ENCODE data around the gene ARHGEF3. TPM values are rescaled to one million over a fixed set of nuclear protein-coding genes. Genes with fewer than 3 reads are reported as not detected.

The ARHGEF3 gene
- total RNA-seq, 1 experiment from 2014 or later = 1.3 TPM

DNA sequence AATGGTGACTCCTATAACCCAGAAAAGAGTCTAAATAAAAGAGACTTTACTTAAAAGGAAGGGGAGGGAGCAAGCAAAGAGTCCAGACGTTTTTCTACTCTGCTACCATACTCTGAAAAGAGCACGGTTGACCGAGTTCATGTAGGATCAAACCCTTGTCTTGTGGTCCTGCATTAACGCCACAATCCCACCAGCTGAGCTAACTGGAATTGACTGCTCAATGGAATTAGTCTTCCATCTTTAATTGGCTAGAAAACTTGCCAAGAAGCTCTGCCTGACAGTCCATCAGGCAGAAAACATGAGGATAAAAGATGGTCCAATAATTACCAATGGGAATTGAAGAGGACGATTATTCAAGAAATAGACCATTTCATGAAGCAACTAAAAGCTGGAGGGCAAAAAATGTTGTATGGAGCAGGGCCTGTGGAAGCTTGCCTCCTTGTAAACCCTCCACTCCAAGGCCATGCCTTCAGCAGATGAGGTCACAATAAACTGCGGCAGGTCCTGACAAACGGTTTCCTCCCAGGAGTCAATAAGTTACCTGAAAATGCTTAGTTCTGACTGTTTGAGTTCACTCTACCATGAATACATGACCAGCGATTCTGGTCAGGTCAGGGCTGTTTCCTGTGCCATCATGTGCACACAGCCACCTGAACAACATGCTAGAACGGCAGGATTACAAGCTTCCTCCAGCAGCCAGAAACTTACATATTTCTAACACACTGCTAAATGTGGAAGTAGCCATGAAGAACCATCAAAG lies 35.6 kb upstream of the ARHGEF3 start:
- intact Hi-C loops (cut with micrococcal nuclease; ENCODE audit: unreplicated experiment) = no loop called here
- BruUV-seq (replicated peaks) = no TSS peak
- Histone ChIP-seq H3K27me3 (replicated peaks; ENCODE audit: insufficient read depth, low read depth, low read length, poor library complexity) (no peaks in the 10 kb centered on the region), H3K4me1 (ENCODE audit: insufficient read depth, low read length, poor library complexity, severe bottlenecking) (no peaks in the 10 kb centered on the region), H3K4me3 (ENCODE audit: low read depth, low read length, poor library complexity, severe bottlenecking) (no peak overlapping the region), H3K27ac (ENCODE audit: low read depth, low read length, poor library complexity, severe bottlenecking) (no peak overlapping the region), H3K36me3 (ENCODE audit: insufficient read depth, low read length, poor library complexity, severe bottlenecking) (no peaks in the 10 kb centered on the region), H3K9me3 (ENCODE audit: low read depth, low read length, poor library complexity, severe bottlenecking) (no peaks in the 10 kb centered on the region)
- no peak for TF ChIP-seq EZH2 (IDR thresholded peaks at IDR 0.05; ENCODE audit: borderline replicate concordance, low read depth, low read length, poor library complexity, severe bottlenecking)
- TF ChIP-seq, protein P1, sequence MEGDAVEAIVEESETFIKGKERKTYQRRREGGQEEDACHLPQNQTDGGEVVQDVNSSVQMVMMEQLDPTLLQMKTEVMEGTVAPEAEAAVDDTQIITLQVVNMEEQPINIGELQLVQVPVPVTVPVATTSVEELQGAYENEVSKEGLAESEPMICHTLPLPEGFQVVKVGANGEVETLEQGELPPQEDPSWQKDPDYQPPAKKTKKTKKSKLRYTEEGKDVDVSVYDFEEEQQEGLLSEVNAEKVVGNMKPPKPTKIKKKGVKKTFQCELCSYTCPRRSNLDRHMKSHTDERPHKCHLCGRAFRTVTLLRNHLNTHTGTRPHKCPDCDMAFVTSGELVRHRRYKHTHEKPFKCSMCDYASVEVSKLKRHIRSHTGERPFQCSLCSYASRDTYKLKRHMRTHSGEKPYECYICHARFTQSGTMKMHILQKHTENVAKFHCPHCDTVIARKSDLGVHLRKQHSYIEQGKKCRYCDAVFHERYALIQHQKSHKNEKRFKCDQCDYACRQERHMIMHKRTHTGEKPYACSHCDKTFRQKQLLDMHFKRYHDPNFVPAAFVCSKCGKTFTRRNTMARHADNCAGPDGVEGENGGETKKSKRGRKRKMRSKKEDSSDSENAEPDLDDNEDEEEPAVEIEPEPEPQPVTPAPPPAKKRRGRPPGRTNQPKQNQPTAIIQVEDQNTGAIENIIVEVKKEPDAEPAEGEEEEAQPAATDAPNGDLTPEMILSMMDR (conservative IDR thresholded peaks at IDR 0.05; ENCODE audit: low read depth, low read length) = no peak
- CTCF ChIA-PET = no interaction called here
- DNase-seq (ENCODE audit: low spot score) = no peak
- POLR2A ChIA-PET (ENCODE audit: low non-redundant PET) = no interaction called here

DNA sequence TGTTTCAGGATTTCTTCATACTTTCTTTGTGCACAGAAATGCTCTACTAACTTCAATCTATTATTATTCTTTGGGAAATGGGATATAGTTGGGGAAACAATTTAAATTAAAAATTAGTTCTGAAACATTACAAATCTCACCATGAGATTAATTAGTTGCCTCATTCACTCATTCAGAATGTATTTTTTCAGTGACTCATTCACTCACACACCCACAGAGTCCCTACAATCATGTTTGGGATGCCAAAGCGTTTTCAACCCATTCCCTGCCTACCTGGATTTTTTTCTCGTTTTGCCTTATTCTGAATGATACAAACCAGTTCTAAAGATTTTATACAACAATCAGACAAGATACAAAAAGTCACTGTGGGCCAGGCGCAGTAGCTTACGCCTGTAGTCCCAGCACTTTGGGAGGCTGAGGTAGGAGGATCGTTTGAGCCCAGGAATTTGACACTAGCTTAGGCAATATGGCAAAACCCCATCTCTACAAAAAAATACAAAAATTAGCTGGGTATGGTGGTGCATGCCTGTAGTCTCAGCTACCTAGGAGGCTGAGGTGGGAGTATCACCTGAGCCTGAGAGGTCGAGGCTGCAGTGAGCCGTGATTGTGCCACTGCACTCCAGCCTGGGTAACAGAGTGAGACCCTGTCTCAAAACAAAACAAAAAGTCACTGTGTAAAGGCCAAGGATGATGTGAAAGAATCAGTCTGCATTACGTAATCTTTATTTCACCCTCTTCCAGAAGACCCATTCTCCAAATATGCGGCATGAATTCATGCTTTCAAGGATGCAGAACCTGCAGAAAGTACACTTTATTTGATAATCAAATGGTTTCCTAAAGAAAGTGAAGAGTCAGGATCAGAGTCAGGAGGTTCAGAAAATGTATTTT lies 34.8 kb upstream of the ARHGEF3 start:
- ChIA-PET POLR2A (ENCODE audit: low non-redundant PET) (interaction anchor here (0.6 kb wide), 1 partner anchor 1206 kb away, joined by 12 read pairs; no protein-coding TSS in a partner anchor), CTCF (no interaction called here)
- no TSS peak for BruUV-seq (replicated peaks)
- no peak for DNase-seq (ENCODE audit: low spot score)
- intact Hi-C loops (cut with micrococcal nuclease; ENCODE audit: unreplicated experiment) = no loop called here
- no peak for TF ChIP-seq EZH2 (IDR thresholded peaks at IDR 0.05; ENCODE audit: borderline replicate concordance, low read depth, low read length, poor library complexity, severe bottlenecking)
- TF ChIP-seq, protein P1 (conservative IDR thresholded peaks at IDR 0.05; ENCODE audit: low read depth, low read length) = no peak
- Histone ChIP-seq H3K4me1 (ENCODE audit: insufficient read depth, low read length, poor library complexity, severe bottlenecking) (no peaks in the 10 kb centered on the region), H3K27ac (ENCODE audit: low read depth, low read length, poor library complexity, severe bottlenecking) (no peak overlapping the region), H3K4me3 (ENCODE audit: low read depth, low read length, poor library complexity, severe bottlenecking) (no peak overlapping the region), H3K36me3 (ENCODE audit: insufficient read depth, low read length, poor library complexity, severe bottlenecking) (no peaks in the 10 kb centered on the region), H3K27me3 (replicated peaks; ENCODE audit: insufficient read depth, low read depth, low read length, poor library complexity) (no peaks in the 10 kb centered on the region), H3K9me3 (ENCODE audit: low read depth, low read length, poor library complexity, severe bottlenecking) (no peaks in the 10 kb centered on the region)

DNA sequence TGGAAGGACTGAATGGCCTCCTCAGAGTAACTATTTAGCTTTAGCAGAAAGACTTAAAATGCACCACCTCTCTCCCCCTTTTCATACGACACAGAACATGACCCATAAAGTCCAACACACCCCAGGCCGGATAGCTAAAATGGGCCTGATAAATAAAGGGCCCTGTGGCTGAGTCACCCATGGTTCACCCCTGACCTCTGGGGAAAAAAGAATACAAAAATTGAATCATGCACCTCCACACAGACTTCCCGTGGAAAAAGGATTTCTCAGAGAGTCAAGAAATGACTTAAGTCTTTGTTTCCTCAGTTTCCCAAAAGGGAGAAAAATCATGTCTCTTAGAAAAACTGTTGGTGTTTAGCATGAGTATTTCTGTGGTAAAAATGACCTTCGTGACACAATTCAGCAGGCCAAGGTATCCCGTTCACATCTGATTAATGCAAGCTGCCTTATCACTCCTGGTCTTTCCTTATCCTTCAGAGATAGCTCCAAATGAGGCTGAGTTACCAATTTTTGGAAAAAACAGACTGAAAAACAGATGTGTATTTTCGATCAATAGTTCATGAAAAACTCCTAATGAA lies 34.0 kb upstream of the ARHGEF3 start:
- Histone ChIP-seq H3K27ac (ENCODE audit: low read depth, low read length, poor library complexity, severe bottlenecking) (no peak overlapping the region), H3K27me3 (replicated peaks; ENCODE audit: insufficient read depth, low read depth, low read length, poor library complexity) (no peaks in the 10 kb centered on the region), H3K4me3 (ENCODE audit: low read depth, low read length, poor library complexity, severe bottlenecking) (no peak overlapping the region), H3K9me3 (ENCODE audit: low read depth, low read length, poor library complexity, severe bottlenecking) (no peaks in the 10 kb centered on the region), H3K4me1 (ENCODE audit: insufficient read depth, low read length, poor library complexity, severe bottlenecking) (no peaks in the 10 kb centered on the region), H3K36me3 (ENCODE audit: insufficient read depth, low read length, poor library complexity, severe bottlenecking) (no peaks in the 10 kb centered on the region)
- ChIA-PET CTCF (no interaction called here), POLR2A (ENCODE audit: low non-redundant PET) (no interaction called here)
- intact Hi-C loops (cut with micrococcal nuclease; ENCODE audit: unreplicated experiment) = no loop called here
- TF ChIP-seq EZH2 (IDR thresholded peaks at IDR 0.05; ENCODE audit: borderline replicate concordance, low read depth, low read length, poor library complexity, severe bottlenecking) = no peak
- TF ChIP-seq, protein P1 (conservative IDR thresholded peaks at IDR 0.05; ENCODE audit: low read depth, low read length) = no peak
- no peak for DNase-seq (ENCODE audit: low spot score)
- no TSS peak for BruUV-seq (replicated peaks)

All from A673 (cell line).